K562 (cell line): ENCODE results near the gene PHOSPHO1. TPM values are rescaled to one million over a fixed set of nuclear protein-coding genes. Genes with fewer than 3 reads are reported as not detected.

ENCODE experiments used
- CGGBP1 ChIP-seq: fragments of 250-450 bp; sonication (Bioruptor Pico); IDR thresholded peaks from 2 replicates; pipeline ENCODE4 v1.9.0; 2021; ENCODE audit warnings: mild to moderate bottlenecking
- GATAD2B ChIP-seq: fragments of 450-650 bp; IDR thresholded peaks from 2 replicates; pipeline ENCODE4 v1.6.1; 2017; ENCODE audit warnings: mild to moderate bottlenecking, borderline replicate concordance
- NKRF ChIP-seq: fragments of 450-650 bp; IDR thresholded peaks from 2 replicates; pipeline ENCODE4 v1.6.1; 2016; ENCODE audit warnings: borderline replicate concordance
- POLR2AphosphoS5 ChIP-seq: IDR thresholded peaks from 2 replicates; pipeline ENCODE4 v1.6.1; 2011; ENCODE audit warnings: mild to moderate bottlenecking, low read depth, low read length, moderate library complexity; ENCODE audit not compliant: control insufficient read depth, insufficient read depth
- POLR2B ChIP-seq: fragments of 450-650 bp; IDR thresholded peaks from 2 replicates; pipeline ENCODE4 v1.6.1; 2018; ENCODE audit warnings: low read depth; ENCODE audit not compliant: partially characterized antibody
- POLR2G ChIP-seq: fragments of 200-400 bp; formaldehyde crosslinking; IDR thresholded peaks from 2 replicates; pipeline ENCODE4 v1.6.1; 2017; ENCODE audit warnings: low read depth, mild to moderate bottlenecking, antibody characterized with exemption, low read length, moderate library complexity
- PTRF ChIP-seq: fragments of 450-650 bp; IDR thresholded peaks from 2 replicates; pipeline ENCODE4 v1.6.1; 2016; ENCODE audit warnings: mild to moderate bottlenecking, missing genetic modification characterization, missing compliant biosample characterization
- PTTG1 ChIP-seq: fragments of 450-650 bp; IDR thresholded peaks from 2 replicates; pipeline ENCODE4 v1.6.1; 2016; ENCODE audit warnings: low read depth, mild to moderate bottlenecking, missing genetic modification characterization, missing compliant biosample characterization
- PURB ChIP-seq: sonication (generic); formaldehyde crosslinking; IDR thresholded peaks from 2 replicates; pipeline ENCODE4 v1.9.0; 2021; ENCODE audit warnings: low read depth, mild to moderate bottlenecking, missing genetic modification reagents
- TCF15 ChIP-seq: fragments of 250-450 bp; sonication (Bioruptor Pico); IDR thresholded peaks from 2 replicates; pipeline ENCODE4 v1.8.0; 2022; ENCODE audit warnings: moderate library complexity, mild to moderate bottlenecking, inconsistent platforms
- polyA plus RNA-seq, 8 experiments: library from polyadenylated mRNA; depleted of rRNA in 4 of 8; stranded (reverse) in 5 of 8; unstranded in 3 of 8; fragments of >200 nt; fragmentation: Nextera tagmentation in 2 of 8; fragmentation: Illumina TruSeq in 1 of 8; extraction: Ambion mirVana in 2 of 8; extraction: Trizol in 1 of 8; gene quantifications; 2 replicates each; pipeline versions ENCODE4 v1.2.1 to v1.2.3, GENCODE V29; 2011 to 2014; ENCODE audit warnings: inconsistent platforms in 1 of 8, missing spikeins in 1 of 8
- total RNA-seq, 7 experiments: library from RNA; depleted of rRNA in 6 of 7; stranded (reverse); fragments of >200 nt in 6 of 7; fragmentation: Illumina TruSeq in 2 of 7; extraction: Trizol in 2 of 7; gene quantifications; 2 replicates each; pipeline versions ENCODE4 v1.2.1 to v1.2.3, GENCODE V29; 2011 to 2021; ENCODE audit warnings: low replicate concordance in 1 of 7
- TF ChIP-seq, protein P1 (sequence below): fragments of 450-650 bp; IDR thresholded peaks from 2 replicates; pipeline ENCODE4 v1.6.1; 2016; ENCODE audit warnings: antibody characterized with exemption
- TF ChIP-seq, protein P2 (sequence below): fragments of 250-450 bp; sonication (Bioruptor Pico); IDR thresholded peaks from 2 replicates; pipeline ENCODE4 v1.5.0; 2021; ENCODE audit warnings: mild to moderate bottlenecking, borderline replicate concordance
- TF ChIP-seq, protein P3 (sequence below): fragments of 450-650 bp; IDR thresholded peaks from 2 replicates; pipeline ENCODE4 v1.6.1; 2018; ENCODE audit warnings: mild to moderate bottlenecking, low read depth; ENCODE audit not compliant: partially characterized antibody
- TF ChIP-seq, protein P4 (sequence below): sonication (generic); formaldehyde crosslinking; IDR thresholded peaks from 2 replicates; pipeline ENCODE4 v1.5.0; 2020; ENCODE audit warnings: missing genetic modification reagents
- TF ChIP-seq, protein P5 (sequence below): fragments of 450-650 bp; IDR thresholded peaks from 2 replicates; pipeline ENCODE4 v1.6.1; 2016

The PHOSPHO1 gene
- total and polyA plus RNA-seq, 9 of the 15 experiments (the other 6 are each of a cell fraction or from before 2014, with no cell fraction given): 0.06 to 0.07 TPM; not detected in 7

DNA sequence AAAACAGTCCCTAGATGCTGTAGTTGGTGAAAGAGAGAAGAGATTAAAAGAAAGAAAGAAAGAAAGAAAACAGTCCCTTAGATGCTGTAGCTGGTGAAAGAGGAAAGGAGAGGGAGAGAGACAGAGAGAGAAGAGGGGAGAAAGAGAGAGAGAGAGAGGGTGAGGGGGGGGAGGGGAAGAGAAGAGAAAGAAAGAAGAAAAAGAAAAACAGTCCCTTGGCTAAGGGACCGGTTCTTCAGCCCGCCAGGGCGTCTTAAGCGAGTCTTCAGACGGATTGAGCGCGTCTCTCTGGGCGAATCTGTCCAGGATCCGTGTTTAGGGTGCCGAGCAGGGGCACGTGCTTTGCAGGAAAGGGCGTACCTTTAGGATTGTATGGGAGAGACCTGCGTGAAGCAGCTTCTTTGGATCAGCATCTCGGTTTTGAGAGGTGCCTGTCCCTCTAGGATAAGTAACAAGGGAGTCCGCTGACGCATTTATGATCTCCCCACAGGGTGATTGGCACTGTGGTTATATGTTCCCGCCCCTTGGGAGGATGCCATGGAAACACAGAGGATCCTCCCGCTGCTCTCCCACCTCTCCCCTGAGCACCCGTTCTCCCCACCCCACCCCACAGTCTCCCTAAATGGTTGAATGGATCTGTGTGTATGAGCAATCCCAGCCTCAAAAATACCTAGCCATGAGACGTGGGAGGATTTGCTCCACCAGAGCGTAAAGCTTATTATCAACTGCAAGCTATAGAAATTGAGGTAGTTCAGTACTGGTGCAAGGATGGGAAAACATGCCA lies 36.9 kb downstream of the PHOSPHO1 start (continued):
- TF ChIP-seq POLR2B: no peak
- TF ChIP-seq, protein P1, sequence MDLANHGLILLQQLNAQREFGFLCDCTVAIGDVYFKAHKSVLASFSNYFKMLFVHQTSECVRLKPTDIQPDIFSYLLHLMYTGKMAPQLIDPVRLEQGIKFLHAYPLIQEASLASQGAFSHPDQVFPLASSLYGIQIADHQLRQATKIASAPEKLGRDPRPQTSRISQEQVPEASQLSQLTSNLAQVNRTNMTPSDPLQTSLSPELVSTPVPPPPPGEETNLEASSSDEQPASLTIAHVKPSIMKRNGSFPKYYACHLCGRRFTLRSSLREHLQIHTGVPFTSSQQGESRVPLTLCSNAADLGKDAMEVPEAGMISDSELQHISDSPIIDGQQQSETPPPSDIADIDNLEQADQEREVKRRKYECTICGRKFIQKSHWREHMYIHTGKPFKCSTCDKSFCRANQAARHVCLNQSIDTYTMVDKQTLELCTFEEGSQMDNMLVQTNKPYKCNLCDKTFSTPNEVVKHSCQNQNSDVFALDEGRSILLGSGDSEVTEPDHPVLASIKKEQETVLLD: peak; percentile 50; the same call in 1 of the 2 replicates
- no peak for TF ChIP-seq GATAD2B
- peak; percentile 30 for TF ChIP-seq NKRF
- TF ChIP-seq, protein P2, sequence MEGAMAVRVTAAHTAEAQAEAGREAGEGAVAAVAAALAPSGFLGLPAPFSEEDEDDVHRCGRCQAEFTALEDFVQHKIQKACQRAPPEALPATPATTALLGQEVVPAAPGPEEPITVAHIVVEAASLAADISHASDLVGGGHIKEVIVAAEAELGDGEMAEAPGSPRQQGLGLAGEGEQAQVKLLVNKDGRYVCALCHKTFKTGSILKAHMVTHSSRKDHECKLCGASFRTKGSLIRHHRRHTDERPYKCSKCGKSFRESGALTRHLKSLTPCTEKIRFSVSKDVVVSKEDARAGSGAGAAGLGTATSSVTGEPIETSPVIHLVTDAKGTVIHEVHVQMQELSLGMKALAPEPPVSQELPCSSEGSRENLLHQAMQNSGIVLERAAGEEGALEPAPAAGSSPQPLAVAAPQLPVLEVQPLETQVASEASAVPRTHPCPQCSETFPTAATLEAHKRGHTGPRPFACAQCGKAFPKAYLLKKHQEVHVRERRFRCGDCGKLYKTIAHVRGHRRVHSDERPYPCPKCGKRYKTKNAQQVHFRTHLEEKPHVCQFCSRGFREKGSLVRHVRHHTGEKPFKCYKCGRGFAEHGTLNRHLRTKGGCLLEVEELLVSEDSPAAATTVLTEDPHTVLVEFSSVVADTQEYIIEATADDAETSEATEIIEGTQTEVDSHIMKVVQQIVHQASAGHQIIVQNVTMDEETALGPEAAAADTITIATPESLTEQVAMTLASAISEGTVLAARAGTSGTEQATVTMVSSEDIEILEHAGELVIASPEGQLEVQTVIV: no peak
- no peak for TF ChIP-seq PTTG1 (tag)
- TF ChIP-seq, protein P3, sequence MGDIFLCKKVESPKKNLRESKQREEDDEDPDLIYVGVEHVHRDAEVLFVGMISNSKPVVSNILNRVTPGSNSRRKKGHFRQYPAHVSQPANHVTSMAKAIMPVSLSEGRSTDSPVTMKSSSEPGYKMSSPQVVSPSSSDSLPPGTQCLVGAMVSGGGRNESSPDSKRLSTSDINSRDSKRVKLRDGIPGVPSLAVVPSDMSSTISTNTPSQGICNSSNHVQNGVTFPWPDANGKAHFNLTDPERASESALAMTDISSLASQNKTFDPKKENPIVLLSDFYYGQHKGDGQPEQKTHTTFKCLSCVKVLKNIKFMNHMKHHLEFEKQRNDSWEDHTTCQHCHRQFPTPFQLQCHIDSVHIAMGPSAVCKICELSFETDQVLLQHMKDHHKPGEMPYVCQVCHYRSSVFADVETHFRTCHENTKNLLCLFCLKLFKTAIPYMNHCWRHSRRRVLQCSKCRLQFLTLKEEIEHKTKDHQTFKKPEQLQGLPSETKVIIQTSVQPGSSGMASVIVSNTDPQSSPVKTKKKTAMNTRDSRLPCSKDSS: no peak
- TF ChIP-seq, protein P4, sequence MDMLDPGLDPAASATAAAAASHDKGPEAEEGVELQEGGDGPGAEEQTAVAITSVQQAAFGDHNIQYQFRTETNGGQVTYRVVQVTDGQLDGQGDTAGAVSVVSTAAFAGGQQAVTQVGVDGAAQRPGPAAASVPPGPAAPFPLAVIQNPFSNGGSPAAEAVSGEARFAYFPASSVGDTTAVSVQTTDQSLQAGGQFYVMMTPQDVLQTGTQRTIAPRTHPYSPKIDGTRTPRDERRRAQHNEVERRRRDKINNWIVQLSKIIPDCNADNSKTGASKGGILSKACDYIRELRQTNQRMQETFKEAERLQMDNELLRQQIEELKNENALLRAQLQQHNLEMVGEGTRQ (CRISPR knock-in tag): no peak
- TF ChIP-seq CGGBP1 (CRISPR knock-in tag): no peak
- no peak for TF ChIP-seq PTRF
- TF ChIP-seq, protein P5, sequence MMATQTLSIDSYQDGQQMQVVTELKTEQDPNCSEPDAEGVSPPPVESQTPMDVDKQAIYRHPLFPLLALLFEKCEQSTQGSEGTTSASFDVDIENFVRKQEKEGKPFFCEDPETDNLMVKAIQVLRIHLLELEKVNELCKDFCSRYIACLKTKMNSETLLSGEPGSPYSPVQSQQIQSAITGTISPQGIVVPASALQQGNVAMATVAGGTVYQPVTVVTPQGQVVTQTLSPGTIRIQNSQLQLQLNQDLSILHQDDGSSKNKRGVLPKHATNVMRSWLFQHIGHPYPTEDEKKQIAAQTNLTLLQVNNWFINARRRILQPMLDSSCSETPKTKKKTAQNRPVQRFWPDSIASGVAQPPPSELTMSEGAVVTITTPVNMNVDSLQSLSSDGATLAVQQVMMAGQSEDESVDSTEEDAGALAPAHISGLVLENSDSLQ: peak; percentile 96
- no peak for TF ChIP-seq POLR2AphosphoS5
- TF ChIP-seq TCF15 (CRISPR knock-in tag): no peak
- no peak for TF ChIP-seq POLR2G
- no peak for TF ChIP-seq PURB
